Right atrium auricular region (tissue), 2 donors: ENCODE data around the gene NSUN7. TPM values are rescaled to one million over a fixed set of nuclear protein-coding genes. Genes with fewer than 3 reads are reported as not detected.

Experiments used
- DNase-seq: peaks from one replicate; pipeline ENCODE4 v3.0.0-alpha.2; 2019; ENCODE audit warnings: low spot score
- H3K27ac ChIP-seq, 2 donors: fragments of 200-600 bp; sonication (generic); 1 replicate in 1 of 2; 2 replicates in 1 of 2; pipeline ENCODE4 v1.5.1; 2016 to 2019
- H3K27me3 ChIP-seq, 2 donors: fragments of 200-600 bp; sonication (generic); one replicate each; pipeline versions ENCODE4 v1.5.1 to v1.6.0; 2017 to 2019
- H3K36me3 ChIP-seq: fragments of 200-600 bp; sonication (generic); one replicate; pipeline ENCODE4 v1.5.1; 2016
- H3K4me1 ChIP-seq, 2 donors: fragments of 200-600 bp; sonication (generic); one replicate each; pipeline versions ENCODE4 v1.5.1 to v1.6.0; 2017 to 2019
- H3K4me3 ChIP-seq, 2 donors: fragments of 200-600 bp; sonication (generic); 1 replicate in 1 of 2; 2 replicates in 1 of 2; pipeline ENCODE4 v1.5.1; 2017 to 2019; ENCODE audit warnings: mild to moderate bottlenecking in 1 of 2, moderate library complexity in 1 of 2
- H3K9me3 ChIP-seq, 2 donors: fragments of 200-600 bp; sonication (generic); one replicate each; pipeline ENCODE4 v1.5.1; 2019
- total RNA-seq, 2 donors: library from RNA; depleted of rRNA; stranded (reverse); fragments of >200 nt; gene quantifications; one replicate each; pipeline ENCODE4 v1.1.0, GENCODE V29; 2016
- TF ChIP-seq, protein P1 (sequence below), 2 donors: fragments of 200-600 bp; sonication (generic); IDR thresholded peaks; one replicate each; pipeline ENCODE4 v1.5.1; 2019; ENCODE audit warnings: antibody characterized with exemption in 2 of 2

Gene NSUN7
- total RNA-seq, 2 donors from 2014 or later: 1.9 to 9.8 TPM

DNA sequence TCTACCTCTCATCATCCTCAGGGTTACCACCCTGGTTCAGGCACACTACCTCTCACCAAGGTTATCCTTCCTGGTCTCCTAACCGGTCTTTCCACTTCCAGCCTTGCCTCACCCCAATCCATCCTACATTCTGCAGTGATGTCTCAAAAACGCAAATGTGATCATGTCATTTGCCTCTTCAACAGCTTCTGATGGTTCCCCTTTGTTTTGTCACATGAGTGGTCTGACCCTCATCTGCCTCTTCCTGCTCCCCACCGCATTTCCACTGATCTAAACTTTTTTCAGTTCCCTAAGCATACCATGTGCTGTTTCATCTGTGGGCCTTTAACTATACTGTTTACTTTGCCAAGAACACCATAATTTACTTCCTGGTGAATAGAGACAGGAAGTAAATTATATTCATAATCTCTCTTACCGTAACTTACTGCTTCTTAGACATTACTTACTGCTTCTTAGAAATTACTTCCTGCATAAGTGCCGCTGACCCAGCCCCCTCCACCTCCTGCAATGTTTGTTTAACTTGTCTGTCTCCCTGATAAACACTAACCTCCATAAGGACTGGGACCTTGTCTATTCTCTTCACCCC lies 27.1 kb upstream of the NSUN7 start:
- Histone ChIP-seq H3K27ac (no peak overlapping the region), H3K4me1 (no peaks in the 10 kb centered on the region), H3K4me3 (no peak overlapping the region), H3K27me3 (no peaks in the 10 kb centered on the region), H3K36me3 (no peaks in the 10 kb centered on the region), H3K9me3 (no peaks in the 10 kb centered on the region)
- TF ChIP-seq, protein P1, sequence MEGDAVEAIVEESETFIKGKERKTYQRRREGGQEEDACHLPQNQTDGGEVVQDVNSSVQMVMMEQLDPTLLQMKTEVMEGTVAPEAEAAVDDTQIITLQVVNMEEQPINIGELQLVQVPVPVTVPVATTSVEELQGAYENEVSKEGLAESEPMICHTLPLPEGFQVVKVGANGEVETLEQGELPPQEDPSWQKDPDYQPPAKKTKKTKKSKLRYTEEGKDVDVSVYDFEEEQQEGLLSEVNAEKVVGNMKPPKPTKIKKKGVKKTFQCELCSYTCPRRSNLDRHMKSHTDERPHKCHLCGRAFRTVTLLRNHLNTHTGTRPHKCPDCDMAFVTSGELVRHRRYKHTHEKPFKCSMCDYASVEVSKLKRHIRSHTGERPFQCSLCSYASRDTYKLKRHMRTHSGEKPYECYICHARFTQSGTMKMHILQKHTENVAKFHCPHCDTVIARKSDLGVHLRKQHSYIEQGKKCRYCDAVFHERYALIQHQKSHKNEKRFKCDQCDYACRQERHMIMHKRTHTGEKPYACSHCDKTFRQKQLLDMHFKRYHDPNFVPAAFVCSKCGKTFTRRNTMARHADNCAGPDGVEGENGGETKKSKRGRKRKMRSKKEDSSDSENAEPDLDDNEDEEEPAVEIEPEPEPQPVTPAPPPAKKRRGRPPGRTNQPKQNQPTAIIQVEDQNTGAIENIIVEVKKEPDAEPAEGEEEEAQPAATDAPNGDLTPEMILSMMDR (IDR thresholded peaks at IDR 0.05): no peak
- DNase-seq: no peak

- Histone ChIP-seq H3K4me1 (no peaks in the 10 kb centered on the region), H3K9me3 (no peaks in the 10 kb centered on the region), H3K27me3 (no peaks in the 10 kb centered on the region), H3K36me3 (no peaks in the 10 kb centered on the region), H3K4me3 (no peak overlapping the region), H3K27ac (no peak overlapping the region)
- DNase-seq: no peak
- TF ChIP-seq, protein P1 (IDR thresholded peaks at IDR 0.05): no peak
Observed at GRCh38 chr4:40723728-40724127, 26.0 kb upstream of the NSUN7 start.

DNA sequence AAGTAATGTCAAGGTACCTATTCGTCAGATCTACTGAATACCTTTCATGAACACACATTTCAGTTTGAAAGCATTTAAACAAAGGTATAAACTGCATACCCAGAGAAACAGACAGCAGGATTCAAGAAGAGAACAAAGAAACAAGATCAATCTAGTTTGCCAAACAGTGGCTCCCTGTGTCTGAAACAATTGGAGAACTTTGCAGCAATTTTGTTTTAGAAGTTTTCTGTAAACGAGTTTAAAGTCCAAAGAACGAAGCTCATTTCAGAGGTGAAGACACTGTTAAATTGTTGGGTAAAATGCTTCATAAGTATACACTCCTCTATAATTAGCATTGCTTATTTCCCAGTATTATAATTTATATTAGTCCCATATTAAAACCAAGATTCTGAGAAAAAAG lies 21.4 kb upstream of the NSUN7 start:
- no peaks in the 10 kb centered on the region for H3K27me3 ChIP-seq
- TF ChIP-seq, protein P1 (IDR thresholded peaks at IDR 0.05): no peak

GRCh38 chr4:40729555-40729954 lies 20.2 kb upstream of the NSUN7 start:
- TF ChIP-seq, protein P1 (IDR thresholded peaks at IDR 0.05): no peak
- Histone ChIP-seq H3K9me3 (no peaks in the 10 kb centered on the region), H3K4me3 (no peak overlapping the region), H3K4me1 (peaks cover 0 to 20% of the 10 kb centered on the region in 2 donors), H3K27me3 (no peaks in the 10 kb centered on the region), H3K36me3 (no peaks in the 10 kb centered on the region), H3K27ac (no peak overlapping the region)
- no peak for DNase-seq

More for the DNA sequence above, 21.4 kb upstream of the NSUN7 start:
- no peaks in the 10 kb centered on the region for H3K36me3 ChIP-seq
- no peaks in the 10 kb centered on the region for H3K9me3 ChIP-seq
- peaks cover 0 to 20% of the 10 kb centered on the region in 2 donors for H3K4me1 ChIP-seq
- no peak overlapping the region for H3K4me3 ChIP-seq
- no peak for DNase-seq
- H3K27ac ChIP-seq: no peak overlapping the region

DNA sequence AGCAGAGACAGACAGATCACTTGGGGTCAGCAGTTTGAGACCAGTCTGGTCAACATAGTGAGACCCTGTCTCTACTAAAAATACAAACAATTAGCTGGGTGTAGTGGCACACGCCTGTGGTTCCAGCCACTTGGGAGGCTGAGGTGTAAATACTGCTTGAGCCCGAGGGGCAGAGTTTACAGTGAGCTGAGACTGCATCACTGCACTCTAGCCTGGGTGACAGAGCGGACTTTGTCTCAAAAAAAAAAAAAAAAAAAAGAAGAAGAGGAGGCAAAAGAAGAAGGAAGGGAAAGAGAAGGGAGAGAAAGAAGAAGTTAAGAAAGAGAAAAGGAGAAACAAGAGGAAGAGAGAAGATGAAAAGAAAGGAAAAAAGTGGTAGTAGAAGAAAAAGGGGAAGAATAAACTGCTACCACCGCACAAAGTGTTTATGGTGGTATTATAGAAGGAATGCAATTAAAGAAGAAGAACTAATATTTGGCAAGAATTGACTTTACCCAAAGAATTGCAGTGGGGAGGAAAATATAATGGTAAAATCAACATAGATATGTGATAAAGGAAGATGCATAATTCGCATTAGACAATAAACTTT lies 19.6 kb upstream of the NSUN7 start:
- no peak overlapping the region for H3K27ac ChIP-seq
- no peaks in the 10 kb centered on the region for H3K36me3 ChIP-seq
- no peaks in the 10 kb centered on the region for H3K27me3 ChIP-seq
- peaks cover 0 to 20% of the 10 kb centered on the region in 2 donors for H3K4me1 ChIP-seq
- H3K4me3 ChIP-seq: no peak overlapping the region
- H3K9me3 ChIP-seq: no peaks in the 10 kb centered on the region
- no peak for DNase-seq
- TF ChIP-seq, protein P1 (IDR thresholded peaks at IDR 0.05): no peak

GRCh38 chr4:40731361-40731760 lies 18.4 kb upstream of the NSUN7 start:
- TF ChIP-seq, protein P1 (IDR thresholded peaks at IDR 0.05): no peak
- no peaks in the 10 kb centered on the region for H3K9me3 ChIP-seq
- peak overlapping the region; percentile 37 to 60 for H3K27ac ChIP-seq
- DNase-seq: no peak
- no peak overlapping the region for H3K4me3 ChIP-seq
- H3K36me3 ChIP-seq: no peaks in the 10 kb centered on the region
- H3K4me1 ChIP-seq: peaks cover 0 to 20% of the 10 kb centered on the region in 2 donors
- no peaks in the 10 kb centered on the region for H3K27me3 ChIP-seq
